Measurements from ENCODE around the gene TMEM108. TPM values are rescaled to one million over a fixed set of nuclear protein-coding genes. Genes with fewer than 3 reads are reported as not detected.

The TMEM108 gene
- total and polyA plus RNA-seq, 2 of the 4 experiments (the other 2 are of a cell fraction) = 0.18 to 2.2 TPM

DNA sequence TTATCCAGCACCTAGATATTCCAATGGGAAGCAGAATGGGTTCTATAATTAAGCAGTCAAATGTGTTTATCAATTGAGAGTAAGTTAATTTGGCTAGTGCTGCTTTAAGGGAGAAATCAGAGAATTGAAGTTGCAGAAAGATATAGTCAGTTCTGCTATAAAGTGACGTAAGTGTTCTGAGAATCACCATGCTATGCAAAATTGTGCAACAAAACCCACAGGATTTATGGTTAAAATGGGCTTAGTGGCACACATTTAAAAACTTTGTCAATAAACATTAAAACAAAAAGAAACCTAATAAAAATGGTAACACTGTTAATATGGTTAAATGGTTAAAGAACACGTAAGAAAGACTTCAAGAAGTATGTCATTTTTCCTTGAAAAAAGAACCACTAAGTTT lies 74.5 kb downstream of the TMEM108 start:
- Histone ChIP-seq H3K27ac (ENCODE audit: insufficient read depth, low read length) (no peak overlapping the region), H2AK5ac (ENCODE audit: low read depth, low read length) (no peak overlapping the region), H3K18ac (ENCODE audit: low read depth, low read length) (no peak overlapping the region)

More for the DNA sequence above, 74.5 kb downstream of the TMEM108 start:
- Histone ChIP-seq H4K91ac (ENCODE audit: insufficient read depth, low read depth, low read length) (no peak overlapping the region), H2AK9ac (replicated peaks; ENCODE audit: low read depth, low read length, poor library complexity) (no peak overlapping the region), H3K9me3 (ENCODE audit: control insufficient read depth, insufficient read depth, low read length) (no peaks in the 10 kb centered on the region), H2BK20ac (ENCODE audit: low read depth, low read length) (no peak overlapping the region), H3K36me3 (ENCODE audit: control insufficient read depth, insufficient read depth, low read length) (no peaks in the 10 kb centered on the region), H3K9ac (ENCODE audit: low read depth, low read length) (no peak overlapping the region), H3K4me2 (ENCODE audit: low read depth, low read length) (no peak overlapping the region), H3K27me3 (ENCODE audit: control insufficient read depth, insufficient read depth, low read length) (no peaks in the 10 kb centered on the region; the same call in 1 of the 2 replicates), H3K4me1 (ENCODE audit: control insufficient read depth, insufficient read depth, low read length) (no peaks in the 10 kb centered on the region; the same call in 1 of the 2 replicates), H4K20me1 (ENCODE audit: insufficient read depth, low read length) (no peaks in the 10 kb centered on the region), H2AFZ (replicated peaks; ENCODE audit: low read length, poor library complexity) (no peak overlapping the region), H2BK15ac (ENCODE audit: low read depth, low read length) (no peak overlapping the region), H3K4me3 (ENCODE audit: insufficient read depth, low read depth, low read length) (no peak overlapping the region), H3K14ac (replicated peaks; ENCODE audit: low read depth, low read length) (no peak overlapping the region), H3K4ac (ENCODE audit: low read depth, low read length) (no peak overlapping the region), H3K56ac (ENCODE audit: extremely low read depth, insufficient read depth, low read length) (no peak overlapping the region), H2BK120ac (ENCODE audit: low read depth, low read length) (no peak overlapping the region), H4K8ac (ENCODE audit: low read depth in 2 of 2, low read length in 2 of 2) (no peak overlapping the region), H3K23ac (ENCODE audit: low read depth, low read length) (no peak overlapping the region), H4K5ac (ENCODE audit: low read depth, low read length) (no peak overlapping the region), H3K79me1 (ENCODE audit: low read depth in 1 of 2, low read length in 2 of 2) (no peaks in the 10 kb centered on the region), H3K9me1 (ENCODE audit: insufficient read depth, low read length) (no peaks in the 10 kb centered on the region), H2BK5ac (ENCODE audit: low read depth, low read length, poor library complexity, severe bottlenecking) (no peak overlapping the region)
- dilution Hi-C loops (cut with HindIII; ENCODE audit: low sequenced_read_pairs, unreplicated experiment) (no loop called here), in situ Hi-C loops (cut with MboI; ENCODE audit: low sequenced_read_pairs) (no loop called here), intact Hi-C loops (cut with micrococcal nuclease) (no loop called here)
- DNase-seq (peak; percentile 22), ATAC-seq (ENCODE audit: low read depth) (no peak)
- POLR2A ChIA-PET (ENCODE audit: unreplicated experiment) = no interaction called here
- WGBS, 2 experiments (ENCODE audit: extremely low coverage in 2 of 2, insufficient read length in 1 of 2) = 100% methylated on average over 1 of the region's 2 CpGs; no CpG with 5 or more reads in 1 of the 2 experiments
- CTCF ChIA-PET = no interaction called here
- TF ChIP-seq, protein P1, sequence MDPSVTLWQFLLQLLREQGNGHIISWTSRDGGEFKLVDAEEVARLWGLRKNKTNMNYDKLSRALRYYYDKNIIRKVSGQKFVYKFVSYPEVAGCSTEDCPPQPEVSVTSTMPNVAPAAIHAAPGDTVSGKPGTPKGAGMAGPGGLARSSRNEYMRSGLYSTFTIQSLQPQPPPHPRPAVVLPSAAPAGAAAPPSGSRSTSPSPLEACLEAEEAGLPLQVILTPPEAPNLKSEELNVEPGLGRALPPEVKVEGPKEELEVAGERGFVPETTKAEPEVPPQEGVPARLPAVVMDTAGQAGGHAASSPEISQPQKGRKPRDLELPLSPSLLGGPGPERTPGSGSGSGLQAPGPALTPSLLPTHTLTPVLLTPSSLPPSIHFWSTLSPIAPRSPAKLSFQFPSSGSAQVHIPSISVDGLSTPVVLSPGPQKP (IDR thresholded peaks at IDR 0.05; ENCODE audit: borderline replicate concordance, low read depth, low read length) = no peak
- TF ChIP-seq MXI1 (IDR thresholded peaks at IDR 0.05; ENCODE audit: borderline replicate concordance, low read depth, low read length) = no peak
- TF ChIP-seq FOS (IDR thresholded peaks at IDR 0.05; ENCODE audit: low read depth, low read length) = no peak
- no peak for TF ChIP-seq BHLHE40 (IDR thresholded peaks at IDR 0.05; ENCODE audit: low read depth, low read length)
- peak; percentile 81 for TF ChIP-seq CEBPB (IDR thresholded peaks at IDR 0.05; ENCODE audit: low read depth, low read length)
- TF ChIP-seq SMC3 (IDR thresholded peaks at IDR 0.05; ENCODE audit: low read depth, low read length) = no peak
- TF ChIP-seq CHD1 (IDR thresholded peaks at IDR 0.05; ENCODE audit: low read depth, low read length) = no peak
- no TSS peak for BruUV-seq (replicated peaks)
